Cerebellar cortex (tissue), 1 donor: ENCODE measurements around the gene RAD51B.

Source experiments
- DNase-seq: peaks from one replicate; pipeline ENCODE4 v3.0.0-alpha.2; 2015; ENCODE audit warnings: low spot score

RAD51B gene

GRCh38 chr14:68634332-68634731 is 814.8 kb downstream of the RAD51B start:
- no peak for DNase-seq

GRCh38 chr14:68634874-68635595 is 815.5 kb downstream of the RAD51B start:
- DNase-seq = no peak

- no peak for DNase-seq
Observed at GRCh38 chr14:68636597-68636996, 817.0 kb downstream of the RAD51B start.

- no peak for DNase-seq
Observed at GRCh38 chr14:68637106-68638021, 817.8 kb downstream of the RAD51B start.

- no peak for DNase-seq
Observed at GRCh38 chr14:68638141-68638999, 818.8 kb downstream of the RAD51B start.

GRCh38 chr14:68639000-68639757 is 819.6 kb downstream of the RAD51B start:
- DNase-seq = no peak

- no peak for DNase-seq
Observed at GRCh38 chr14:68639758-68640574, 820.4 kb downstream of the RAD51B start.

- DNase-seq = no peak
Observed at GRCh38 chr14:68643673-68644072, 824.1 kb downstream of the RAD51B start.

GRCh38 chr14:68644101-68644500 is 824.5 kb downstream of the RAD51B start:
- no peak for DNase-seq

- DNase-seq = no peak
Observed at GRCh38 chr14:68645371-68645770, 825.8 kb downstream of the RAD51B start.

GRCh38 chr14:68649476-68650189 is 830.1 kb downstream of the RAD51B start:
- DNase-seq = no peak

GRCh38 chr14:68650404-68650994 is 830.9 kb downstream of the RAD51B start:
- DNase-seq = no peak

- no peak for DNase-seq
Observed at GRCh38 chr14:68651075-68651474, 831.5 kb downstream of the RAD51B start.

GRCh38 chr14:68651652-68652432 is 832.3 kb downstream of the RAD51B start:
- DNase-seq = no peak

- DNase-seq = no peak
Observed at GRCh38 chr14:68652433-68652690, 832.8 kb downstream of the RAD51B start.

- no peak for DNase-seq
Observed at GRCh38 chr14:68653108-68653507, 833.5 kb downstream of the RAD51B start.

GRCh38 chr14:68653804-68654203 is 834.2 kb downstream of the RAD51B start:
- DNase-seq = no peak

GRCh38 chr14:68654471-68654941 is 834.9 kb downstream of the RAD51B start:
- DNase-seq = no peak
